Esophagus muscularis mucosa (tissue), 4 donors: Measurements from ENCODE around the gene SLC10A7. TPM values are rescaled to one million over a fixed set of nuclear protein-coding genes. Genes with fewer than 3 reads are reported as not detected.

Experiments
- DNase-seq: peaks from one replicate; pipeline ENCODE4 v3.0.0-alpha.2; 2017; ENCODE audit errors: extremely low spot score
- H3K27ac ChIP-seq, 4 donors: fragments of 200-600 bp; sonication (generic); replicated peaks in 1 of 4; 1 replicate in 3 of 4; 2 replicates in 1 of 4; pipeline ENCODE4 v1.5.1; 2016 to 2019; ENCODE audit warnings: mild to moderate bottlenecking in 1 of 4
- H3K27me3 ChIP-seq, 4 donors: fragments of 200-600 bp; sonication (generic); one replicate each; pipeline versions ENCODE4 v1.5.1 to v1.6.0; 2016 to 2019
- H3K36me3 ChIP-seq, 4 donors: fragments of 200-600 bp; sonication (generic); one replicate each; pipeline ENCODE4 v1.5.1; 2016 to 2019
- H3K4me1 ChIP-seq, 4 donors: fragments of 200-600 bp; sonication (generic); one replicate each; pipeline ENCODE4 v1.5.1; 2016 to 2019
- H3K4me3 ChIP-seq, 4 donors: fragments of 200-600 bp; sonication (generic); 1 replicate in 2 of 4; 2 replicates in 2 of 4; pipeline ENCODE4 v1.5.1; 2016 to 2019; ENCODE audit warnings: mild to moderate bottlenecking in 4 of 4, moderate library complexity in 1 of 4
- H3K9me3 ChIP-seq, 4 donors: fragments of 200-600 bp; sonication (generic); 1 replicate in 3 of 4; 2 replicates in 1 of 4; pipeline ENCODE4 v1.5.1; 2016 to 2019
- EP300 ChIP-seq: sonication (generic); formaldehyde crosslinking; IDR thresholded peaks from one replicate; pipeline ENCODE4 v1.6.1; 2017; ENCODE audit warnings: antibody characterized with exemption
- POLR2A ChIP-seq: fragments of 450-650 bp; IDR thresholded peaks from one replicate; pipeline ENCODE4 v1.6.1; 2017; ENCODE audit warnings: antibody characterized with exemption, moderate library complexity, mild to moderate bottlenecking, low read depth
- POLR2AphosphoS5 ChIP-seq, 2 donors: sonication (generic); formaldehyde crosslinking; IDR thresholded peaks; one replicate each; pipeline ENCODE4 v1.6.1; 2017; ENCODE audit warnings: antibody characterized with exemption in 2 of 2
- WGBS: methylation state at CpG from one replicate; pipeline ENCODE4 v1.1.5; 2018; 5-methylcytosine and 5-hydroxymethylcytosine counted together
- intact Hi-C: fragments of 100-400 bp; cut with DNase I; formaldehyde crosslinking; loops from one replicate; pipeline ENCODE4 v1.15.1; 2023
- total RNA-seq, 4 donors: library from RNA; depleted of rRNA; stranded (reverse); fragments of >200 nt; gene quantifications; one replicate each; pipeline versions ENCODE4 v1.1.0 to v1.2.1, GENCODE V29; 2016
- TF ChIP-seq, protein P1 (sequence below), 3 experiments: fragments of 200-600 bp in 2 of 3; fragments of 450-650 bp in 1 of 3; sonication (generic) in 2 of 3; IDR thresholded peaks; one replicate each; pipeline ENCODE4 v1.5.1; 2017 to 2019; ENCODE audit warnings: antibody characterized with exemption in 3 of 3, mild to moderate bottlenecking in 2 of 3, moderate library complexity in 1 of 3

The SLC10A7 gene
- total RNA-seq, 4 donors from 2014 or later: 3.3 to 6.2 (median 5.7) TPM

DNA sequence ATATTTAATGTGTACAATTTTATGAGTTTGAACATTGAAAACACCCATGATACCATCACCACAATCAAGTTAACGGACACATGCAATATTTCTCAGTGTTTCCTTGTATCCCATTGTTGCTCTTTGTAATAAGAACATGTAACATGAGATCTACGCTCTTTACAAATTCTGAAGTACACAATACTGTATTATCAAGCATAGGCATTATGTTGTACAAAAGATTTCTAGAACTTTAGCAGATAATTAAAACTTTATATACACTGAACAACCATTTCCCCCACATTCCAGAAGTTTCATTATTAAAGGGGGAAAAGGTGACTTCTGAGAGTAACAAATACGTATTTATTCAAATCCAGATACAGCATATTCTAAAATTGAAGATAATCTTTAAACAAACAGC, 114.5 kb downstream of the SLC10A7 start:
- no peaks in the 10 kb centered on the region for H3K4me1 ChIP-seq
- H3K27me3 ChIP-seq: no peaks in the 10 kb centered on the region
- no peak for TF ChIP-seq EP300
- no peak for TF ChIP-seq POLR2A
- TF ChIP-seq POLR2AphosphoS5 (IDR thresholded peaks at IDR 0.05): no peak
- TF ChIP-seq, protein P1, sequence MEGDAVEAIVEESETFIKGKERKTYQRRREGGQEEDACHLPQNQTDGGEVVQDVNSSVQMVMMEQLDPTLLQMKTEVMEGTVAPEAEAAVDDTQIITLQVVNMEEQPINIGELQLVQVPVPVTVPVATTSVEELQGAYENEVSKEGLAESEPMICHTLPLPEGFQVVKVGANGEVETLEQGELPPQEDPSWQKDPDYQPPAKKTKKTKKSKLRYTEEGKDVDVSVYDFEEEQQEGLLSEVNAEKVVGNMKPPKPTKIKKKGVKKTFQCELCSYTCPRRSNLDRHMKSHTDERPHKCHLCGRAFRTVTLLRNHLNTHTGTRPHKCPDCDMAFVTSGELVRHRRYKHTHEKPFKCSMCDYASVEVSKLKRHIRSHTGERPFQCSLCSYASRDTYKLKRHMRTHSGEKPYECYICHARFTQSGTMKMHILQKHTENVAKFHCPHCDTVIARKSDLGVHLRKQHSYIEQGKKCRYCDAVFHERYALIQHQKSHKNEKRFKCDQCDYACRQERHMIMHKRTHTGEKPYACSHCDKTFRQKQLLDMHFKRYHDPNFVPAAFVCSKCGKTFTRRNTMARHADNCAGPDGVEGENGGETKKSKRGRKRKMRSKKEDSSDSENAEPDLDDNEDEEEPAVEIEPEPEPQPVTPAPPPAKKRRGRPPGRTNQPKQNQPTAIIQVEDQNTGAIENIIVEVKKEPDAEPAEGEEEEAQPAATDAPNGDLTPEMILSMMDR (IDR thresholded peaks at IDR 0.05): no peak
- H3K27ac ChIP-seq: no peak overlapping the region
- no peaks in the 10 kb centered on the region for H3K36me3 ChIP-seq
- 75% methylated on average over 3 of the region's 3 CpGs for WGBS
- H3K9me3 ChIP-seq: no peaks in the 10 kb centered on the region
- intact Hi-C loops: no loop called here
- H3K4me3 ChIP-seq: no peak overlapping the region
- no peak for DNase-seq

DNA sequence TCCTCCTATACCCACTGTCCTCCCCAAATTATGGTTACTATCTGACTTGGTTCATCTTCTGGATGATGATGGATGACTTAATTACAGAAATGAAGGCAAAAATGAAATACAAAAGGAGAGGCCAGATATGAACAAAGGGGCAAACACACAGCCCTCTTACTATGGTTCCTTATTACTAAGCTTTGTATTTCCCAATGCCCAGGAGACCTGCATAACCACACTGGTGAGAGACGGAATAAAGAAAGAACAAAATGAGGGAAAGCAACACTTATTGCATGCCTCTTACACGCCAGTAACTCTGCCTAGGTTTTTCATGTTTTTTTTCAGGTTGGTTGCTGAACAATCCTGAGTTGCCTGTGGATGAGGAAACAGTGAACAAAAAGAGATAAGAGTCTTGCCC, 120.5 kb downstream of the SLC10A7 start:
- H3K4me3 ChIP-seq: no peak overlapping the region
- 94% methylated on average over 2 of the region's 2 CpGs for WGBS
- no peaks in the 10 kb centered on the region for H3K27me3 ChIP-seq
- TF ChIP-seq POLR2AphosphoS5 (IDR thresholded peaks at IDR 0.05): no peak
- TF ChIP-seq, protein P1 (IDR thresholded peaks at IDR 0.05): no peak
- no peak for TF ChIP-seq POLR2A
- no peak for TF ChIP-seq EP300
- no peaks in the 10 kb centered on the region for H3K9me3 ChIP-seq
- intact Hi-C loops: no loop called here
- H3K4me1 ChIP-seq: no peaks in the 10 kb centered on the region
- DNase-seq: no peak
- no peak overlapping the region for H3K27ac ChIP-seq
- H3K36me3 ChIP-seq: no peaks in the 10 kb centered on the region

DNA sequence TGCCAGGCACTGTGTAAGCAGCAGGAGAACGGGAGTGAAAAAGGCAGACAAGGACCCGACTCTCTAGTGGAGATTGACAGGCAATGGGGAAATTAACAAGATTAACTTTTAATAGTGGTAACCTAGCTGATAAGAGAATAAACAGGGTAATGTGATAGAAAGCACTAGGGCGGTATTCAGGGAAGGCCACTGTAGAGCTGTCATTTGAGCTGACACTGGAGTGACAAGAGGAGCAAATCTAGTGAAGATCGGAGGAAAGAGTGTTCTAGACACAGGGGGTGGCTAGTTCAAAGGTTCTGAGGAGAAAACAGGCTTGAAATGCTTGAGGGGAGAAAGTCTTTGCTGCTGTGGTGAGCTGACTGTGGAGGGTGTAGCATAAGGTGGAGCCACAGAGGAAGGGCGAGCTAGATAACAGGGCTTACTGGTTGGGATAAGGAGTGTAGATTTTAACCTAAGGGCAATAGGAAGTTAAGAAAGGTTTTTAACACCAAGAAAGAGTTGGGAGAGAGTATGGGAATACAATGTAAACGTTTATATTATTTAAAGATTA, 122.8 kb downstream of the SLC10A7 start:
- no peaks in the 10 kb centered on the region for H3K4me1 ChIP-seq
- intact Hi-C loops: no loop called here
- no peak overlapping the region for H3K27ac ChIP-seq
- no peak for DNase-seq
- no peaks in the 10 kb centered on the region for H3K27me3 ChIP-seq
- WGBS: 70% methylated on average over 6 of the region's 6 CpGs
- no peak for TF ChIP-seq POLR2A
- TF ChIP-seq POLR2AphosphoS5 (IDR thresholded peaks at IDR 0.05): no peak
- TF ChIP-seq, protein P1 (IDR thresholded peaks at IDR 0.05): no peak
- TF ChIP-seq EP300: no peak
- H3K4me3 ChIP-seq: no peak overlapping the region
- no peaks in the 10 kb centered on the region for H3K36me3 ChIP-seq
- no peaks in the 10 kb centered on the region for H3K9me3 ChIP-seq

DNA sequence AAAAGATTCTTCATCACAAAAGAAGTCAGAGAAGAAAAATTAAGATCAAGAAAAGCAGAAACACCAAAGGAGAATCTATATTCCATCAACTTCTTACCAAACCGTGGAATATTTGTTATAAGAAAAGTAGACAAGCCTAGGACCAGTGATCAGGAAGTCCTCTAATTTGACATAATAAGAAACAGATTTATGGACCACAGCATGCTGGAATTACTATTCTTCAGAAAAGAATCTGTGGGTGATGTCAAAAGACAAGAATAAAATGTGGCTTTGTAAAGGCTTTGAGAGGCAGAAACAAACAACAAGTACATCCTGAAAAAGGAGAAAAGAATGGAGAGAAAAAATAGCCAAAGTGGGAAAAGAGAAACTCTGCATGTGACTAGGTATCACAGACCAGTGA, 123.3 kb downstream of the SLC10A7 start:
- Histone ChIP-seq H3K27ac (no peak overlapping the region), H3K9me3 (no peaks in the 10 kb centered on the region), H3K4me1 (no peaks in the 10 kb centered on the region), H3K36me3 (no peaks in the 10 kb centered on the region), H3K27me3 (no peaks in the 10 kb centered on the region), H3K4me3 (no peak overlapping the region)
- TF ChIP-seq, protein P1 (IDR thresholded peaks at IDR 0.05): no peak
- TF ChIP-seq POLR2AphosphoS5 (IDR thresholded peaks at IDR 0.05) (no peak), EP300 (no peak), POLR2A (no peak)
- intact Hi-C loops: no loop called here
- DNase-seq: no peak
- 59% methylated on average over 1 of the region's 1 CpG for WGBS

DNA sequence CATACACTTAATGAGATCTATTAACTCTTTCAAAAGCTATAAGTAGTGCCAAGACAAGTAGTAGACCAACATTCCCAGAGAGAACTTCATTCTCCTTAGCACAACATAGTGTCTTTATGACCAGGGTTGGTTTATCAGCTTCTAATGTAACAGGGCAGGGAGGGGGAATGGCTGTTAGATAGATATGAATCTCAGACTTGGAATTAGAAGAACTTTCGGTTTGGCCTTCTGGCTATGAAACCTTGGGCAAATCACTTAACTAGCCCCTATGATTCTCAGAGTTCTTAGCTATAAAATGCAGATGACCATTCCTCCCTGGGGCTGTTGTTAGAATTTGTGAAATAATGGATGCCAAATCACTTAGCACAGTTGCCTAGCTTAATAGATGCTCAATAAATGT, 132.2 kb downstream of the SLC10A7 start:
- Histone ChIP-seq H3K27ac (no peak overlapping the region), H3K36me3 (no peaks in the 10 kb centered on the region), H3K9me3 (no peaks in the 10 kb centered on the region), H3K27me3 (no peaks in the 10 kb centered on the region), H3K4me3 (no peak overlapping the region), H3K4me1 (no peaks in the 10 kb centered on the region)
- 82% methylated on average over 1 of the region's 1 CpG for WGBS
- no peak for DNase-seq
- intact Hi-C loops: no loop called here
- TF ChIP-seq POLR2A (no peak), EP300 (no peak), POLR2AphosphoS5 (IDR thresholded peaks at IDR 0.05) (no peak)
- TF ChIP-seq, protein P1 (IDR thresholded peaks at IDR 0.05): no peak
